Loucy (cell line): Measurements from ENCODE around the gene APLP2.

Experiments used
- H2AFZ ChIP-seq: fragments of 200-600 bp; sonication (generic); 2 replicates; pipeline ENCODE4 v1.6.0; 2016; ENCODE audit warnings: antibody characterized with exemption, mild to moderate bottlenecking, low read length, moderate library complexity
- H3F3A ChIP-seq: fragments of 200-600 bp; 2 replicates; pipeline ENCODE4 v1.6.0; 2016; ENCODE audit warnings: antibody characterized with exemption, low read depth, mild to moderate bottlenecking
- H3K27me3 ChIP-seq: fragments of 200-600 bp; sonication (generic); 2 replicates; pipeline ENCODE4 v1.6.1; 2014; ENCODE audit warnings: low read length, mild to moderate bottlenecking; ENCODE audit not compliant: insufficient read depth, poor library complexity, severe bottlenecking
- H3K36me3 ChIP-seq: fragments of 200-600 bp; sonication (generic); 2 replicates; pipeline ENCODE4 v1.6.1; 2016; ENCODE audit warnings: low read length; ENCODE audit not compliant: insufficient read depth
- H3K4me1 ChIP-seq: fragments of 200-600 bp; sonication (generic); 2 replicates; pipeline ENCODE4 v1.5.1; 2014; ENCODE audit warnings: low read length, mild to moderate bottlenecking; ENCODE audit not compliant: insufficient read depth, poor library complexity, severe bottlenecking
- H3K4me2 ChIP-seq: fragments of 200-600 bp; sonication (generic); 2 replicates; pipeline ENCODE4 v1.6.0; 2014; ENCODE audit warnings: antibody characterized with exemption, low read length, low read depth, mild to moderate bottlenecking; ENCODE audit not compliant: poor library complexity, severe bottlenecking
- H3K4me3 ChIP-seq: fragments of 200-600 bp; sonication (generic); 2 replicates; pipeline ENCODE4 v1.5.1; 2014; ENCODE audit warnings: low read length, mild to moderate bottlenecking, mixed read lengths; ENCODE audit not compliant: poor library complexity, severe bottlenecking
- H3K79me2 ChIP-seq: fragments of 200-600 bp; sonication (generic); 2 replicates; pipeline ENCODE4 v1.6.1; 2014; ENCODE audit warnings: low read length; ENCODE audit not compliant: insufficient read depth
- H3K9ac ChIP-seq: fragments of 200-600 bp; sonication (generic); 2 replicates; pipeline ENCODE4 v1.6.0; 2014; ENCODE audit warnings: mild to moderate bottlenecking, low read depth, low read length, moderate library complexity; ENCODE audit not compliant: poor library complexity, severe bottlenecking
- H3K9me2 ChIP-seq: fragments of 200-600 bp; sonication (generic); replicated peaks from 2 replicates; pipeline ENCODE4 v1.6.1; 2016; ENCODE audit warnings: low read depth, low read length, mixed read lengths
- H3K9me3 ChIP-seq: fragments of 200-600 bp; sonication (generic); 2 replicates; pipeline ENCODE4 v1.6.1; 2014; ENCODE audit warnings: mild to moderate bottlenecking, antibody characterized with exemption, low read length, low read depth; ENCODE audit not compliant: insufficient read depth
- H4K20me1 ChIP-seq: fragments of 200-600 bp; sonication (generic); 2 replicates; pipeline ENCODE4 v1.6.0; 2014; ENCODE audit warnings: antibody characterized with exemption, low read length, mild to moderate bottlenecking; ENCODE audit not compliant: insufficient read depth, poor library complexity, severe bottlenecking
- CTCF ChIP-seq: fragments of 200-600 bp; sonication (generic); conservative IDR thresholded peaks from 2 replicates; pipeline ENCODE4 v1.5.1; 2014; ENCODE audit warnings: mild to moderate bottlenecking, antibody characterized with exemption, low read length
- EZH2phosphoT487 ChIP-seq: fragments of 200-600 bp; IDR thresholded peaks from 2 replicates; pipeline ENCODE4 v1.6.1; 2018; ENCODE audit warnings: antibody characterized with exemption, mild to moderate bottlenecking, moderate library complexity, borderline replicate concordance

APLP2 gene

DNA sequence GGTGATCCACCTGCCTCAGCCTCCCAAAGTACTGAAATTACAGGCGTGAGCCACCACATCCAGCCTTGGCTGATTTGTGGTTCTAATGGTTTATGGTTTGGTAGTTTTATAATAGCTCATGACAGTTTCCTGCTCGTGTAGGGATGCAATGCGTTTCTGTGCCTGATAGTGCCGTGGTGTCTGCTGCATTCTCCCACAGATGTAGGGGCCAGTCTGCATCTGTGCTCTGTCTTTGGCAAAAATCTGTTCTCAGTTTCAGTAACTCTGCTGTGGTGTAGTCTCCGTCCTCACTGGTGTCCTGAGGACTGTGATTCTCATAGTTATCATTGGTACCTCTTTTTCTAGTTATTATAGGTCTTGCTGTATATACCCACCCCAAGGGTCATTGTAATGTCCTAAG lies 106.2 kb downstream of the APLP2 start:
- Histone ChIP-seq H3K4me2 (no peak overlapping the region), H3K27me3 (no peaks in the 10 kb centered on the region), H3K4me1 (no peaks in the 10 kb centered on the region), H3K79me2 (no peaks in the 10 kb centered on the region), H3K4me3 (no peak overlapping the region), H3F3A (no peaks in the 10 kb centered on the region), H3K9me3 (no peaks in the 10 kb centered on the region), H3K9ac (no peak overlapping the region), H2AFZ (no peak overlapping the region), H4K20me1 (no peaks in the 10 kb centered on the region), H3K9me2 (no peaks in the 10 kb centered on the region), H3K36me3 (no peaks in the 10 kb centered on the region)
- TF ChIP-seq EZH2phosphoT487 = no peak
- no peak for TF ChIP-seq CTCF

DNA sequence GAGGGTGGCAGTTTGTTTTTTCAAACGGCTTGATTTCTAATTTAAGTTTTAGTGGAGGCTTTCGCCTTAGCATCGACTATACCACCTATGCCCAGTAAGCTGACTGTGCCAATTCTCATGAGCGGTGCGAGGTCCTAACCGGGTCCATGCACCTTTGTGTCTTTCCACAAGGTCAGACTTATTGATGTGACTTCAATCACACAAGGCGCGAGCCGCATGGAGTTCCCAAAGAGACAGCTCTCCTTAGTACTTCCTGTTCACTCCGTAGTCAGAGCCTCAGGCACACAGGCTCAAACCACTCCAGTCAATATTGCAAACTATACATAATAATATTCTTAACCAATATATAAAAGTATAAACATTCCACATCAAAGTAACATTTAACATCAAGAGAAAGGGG lies 108.1 kb downstream of the APLP2 start:
- Histone ChIP-seq H3K4me3 (no peak overlapping the region), H3K9me2 (no peaks in the 10 kb centered on the region), H3F3A (no peaks in the 10 kb centered on the region), H3K4me2 (no peak overlapping the region), H4K20me1 (no peaks in the 10 kb centered on the region), H3K4me1 (no peaks in the 10 kb centered on the region), H2AFZ (no peak overlapping the region), H3K36me3 (no peaks in the 10 kb centered on the region), H3K9me3 (no peaks in the 10 kb centered on the region), H3K79me2 (no peaks in the 10 kb centered on the region), H3K27me3 (no peaks in the 10 kb centered on the region), H3K9ac (no peak overlapping the region)
- no peak for TF ChIP-seq EZH2phosphoT487
- no peak for TF ChIP-seq CTCF

DNA sequence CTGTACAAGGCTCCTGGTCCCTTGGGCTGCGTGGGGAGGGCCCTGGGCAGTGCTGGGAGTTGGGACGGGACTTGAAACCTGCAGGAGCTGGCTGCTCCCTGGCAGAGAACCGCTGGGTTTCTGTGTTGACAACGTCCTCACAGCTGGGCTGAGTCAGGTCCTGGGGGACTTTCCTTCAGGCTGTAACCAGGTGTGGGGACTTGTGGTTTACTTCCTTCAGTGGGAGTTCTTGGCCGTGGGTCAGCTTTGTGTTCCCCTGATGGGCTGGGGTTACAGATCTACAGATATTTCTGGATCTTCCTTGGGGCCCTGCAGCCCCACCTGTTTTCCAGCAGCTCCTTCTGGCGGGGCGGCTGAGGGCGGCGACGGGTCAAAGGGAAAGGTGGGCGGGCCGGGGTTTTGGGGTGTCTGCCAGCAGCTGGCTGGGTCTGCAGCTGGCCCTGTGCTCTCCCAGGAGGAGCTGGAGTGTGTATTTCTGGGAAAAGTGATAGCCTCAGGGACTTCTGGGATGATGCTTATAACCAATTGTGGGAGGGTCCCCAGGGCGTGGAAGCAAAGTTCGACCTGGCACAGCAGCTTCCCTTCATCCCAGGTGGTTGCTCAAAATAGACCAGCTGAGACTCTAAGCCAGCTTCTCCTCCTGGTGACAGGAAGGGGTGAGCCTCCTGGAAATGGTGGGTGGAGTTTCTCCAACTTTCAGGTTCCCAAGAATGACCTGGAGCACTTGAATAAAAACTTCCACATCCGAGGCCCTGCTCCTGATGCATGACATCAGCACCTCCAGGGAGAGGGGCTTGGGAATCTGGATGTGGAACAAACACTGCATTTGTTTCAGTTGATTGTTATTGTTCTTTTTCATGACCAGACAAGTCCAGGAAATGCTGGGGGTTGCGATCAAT lies 109.0 kb downstream of the APLP2 start:
- no peak overlapping the region for H3K4me3 ChIP-seq
- H3K27me3 ChIP-seq = no peaks in the 10 kb centered on the region
- H4K20me1 ChIP-seq = no peaks in the 10 kb centered on the region
- H3K9me2 ChIP-seq = no peaks in the 10 kb centered on the region
- H3K9ac ChIP-seq = no peak overlapping the region
- no peaks in the 10 kb centered on the region for H3K4me1 ChIP-seq
- no peaks in the 10 kb centered on the region for H3K9me3 ChIP-seq
- H3K36me3 ChIP-seq = no peaks in the 10 kb centered on the region
- no peaks in the 10 kb centered on the region for H3F3A ChIP-seq
- H3K4me2 ChIP-seq = no peak overlapping the region
- TF ChIP-seq CTCF (no peak), EZH2phosphoT487 (no peak)
- no peak overlapping the region for H2AFZ ChIP-seq
- H3K79me2 ChIP-seq = no peaks in the 10 kb centered on the region
